Measurements from ENCODE around the gene ICA1. TPM values are rescaled to one million over a fixed set of nuclear protein-coding genes. Genes with fewer than 3 reads are reported as not detected.

ICA1 gene
- total and polyA plus RNA-seq, 2 of the 13 experiments (the other 11 are each of a cell fraction or from before 2014, with no cell fraction given), result 0.29 TPM; not detected in 1

DNA sequence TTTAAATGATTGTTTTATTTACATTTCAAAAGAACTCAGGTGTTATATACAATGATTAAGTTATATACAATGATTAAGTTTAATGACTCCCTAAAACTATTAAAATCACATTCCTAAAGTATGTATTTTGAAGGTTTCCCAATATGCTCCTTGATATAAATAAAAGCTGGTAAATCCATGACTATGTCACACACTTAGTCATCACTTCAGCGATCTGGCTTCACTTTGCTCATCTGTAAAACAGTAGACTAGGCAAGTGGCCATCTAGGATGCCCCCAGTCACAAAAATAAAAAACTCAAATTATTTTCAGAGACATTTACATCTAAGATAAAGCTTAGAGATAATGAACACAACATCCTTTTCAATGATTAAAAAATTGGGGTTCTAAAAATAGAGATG lies 10.8 kb downstream of the ICA1 start:
- H3K79me2 ChIP-seq (ENCODE audit: insufficient read depth, low read length), result no peaks in the 10 kb centered on the region
- TF ChIP-seq EEA1 (CRISPR knock-in tag; IDR thresholded peaks at IDR 0.05; ENCODE audit: borderline replicate concordance), result no peak
- TF ChIP-seq NFRKB (IDR thresholded peaks at IDR 0.05), result no peak
- TF ChIP-seq ZNF691 (CRISPR knock-in tag; IDR thresholded peaks at IDR 0.05; ENCODE audit: borderline replicate concordance, low read depth), result no peak
- TF ChIP-seq NFE2L2 (IDR thresholded peaks at IDR 0.05; ENCODE audit: low read length), result no peak
- TF ChIP-seq MXD4 (CRISPR knock-in tag; IDR thresholded peaks at IDR 0.05), result no peak
- TF ChIP-seq RERE (CRISPR knock-in tag; IDR thresholded peaks at IDR 0.05; ENCODE audit: low read depth), result no peak
- no peak for TF ChIP-seq CAMTA2 (CRISPR knock-in tag; IDR thresholded peaks at IDR 0.05; ENCODE audit: borderline replicate concordance)
- no peak for TF ChIP-seq ZNF12 (CRISPR knock-in tag; IDR thresholded peaks at IDR 0.05)
- no peak for TF ChIP-seq HIVEP1 (CRISPR knock-in tag; IDR thresholded peaks at IDR 0.05)
- no peak for TF ChIP-seq U2AF2 (IDR thresholded peaks at IDR 0.05; ENCODE audit: low read depth, low read length)
- TF ChIP-seq, protein P1, sequence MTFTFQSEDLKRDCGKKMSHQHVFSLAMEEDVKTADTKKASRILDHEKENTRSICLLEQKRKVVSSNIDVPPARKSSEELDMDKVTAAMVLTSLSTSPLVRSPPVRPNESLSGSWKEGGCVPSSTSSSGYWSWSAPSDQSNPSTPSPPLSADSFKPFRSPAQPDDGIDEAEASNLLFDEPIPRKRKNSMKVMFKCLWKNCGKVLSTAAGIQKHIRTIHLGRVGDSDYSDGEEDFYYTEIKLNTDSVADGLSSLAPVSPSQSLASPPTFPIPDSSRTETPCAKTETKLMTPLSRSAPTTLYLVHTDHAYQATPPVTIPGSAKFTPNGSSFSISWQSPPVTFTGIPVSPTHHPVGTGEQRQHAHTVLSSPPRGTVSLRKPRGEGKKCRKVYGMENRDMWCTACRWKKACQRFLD (CRISPR knock-in tag; IDR thresholded peaks at IDR 0.05; ENCODE audit: borderline replicate concordance), result no peak
- TF ChIP-seq, protein P2, sequence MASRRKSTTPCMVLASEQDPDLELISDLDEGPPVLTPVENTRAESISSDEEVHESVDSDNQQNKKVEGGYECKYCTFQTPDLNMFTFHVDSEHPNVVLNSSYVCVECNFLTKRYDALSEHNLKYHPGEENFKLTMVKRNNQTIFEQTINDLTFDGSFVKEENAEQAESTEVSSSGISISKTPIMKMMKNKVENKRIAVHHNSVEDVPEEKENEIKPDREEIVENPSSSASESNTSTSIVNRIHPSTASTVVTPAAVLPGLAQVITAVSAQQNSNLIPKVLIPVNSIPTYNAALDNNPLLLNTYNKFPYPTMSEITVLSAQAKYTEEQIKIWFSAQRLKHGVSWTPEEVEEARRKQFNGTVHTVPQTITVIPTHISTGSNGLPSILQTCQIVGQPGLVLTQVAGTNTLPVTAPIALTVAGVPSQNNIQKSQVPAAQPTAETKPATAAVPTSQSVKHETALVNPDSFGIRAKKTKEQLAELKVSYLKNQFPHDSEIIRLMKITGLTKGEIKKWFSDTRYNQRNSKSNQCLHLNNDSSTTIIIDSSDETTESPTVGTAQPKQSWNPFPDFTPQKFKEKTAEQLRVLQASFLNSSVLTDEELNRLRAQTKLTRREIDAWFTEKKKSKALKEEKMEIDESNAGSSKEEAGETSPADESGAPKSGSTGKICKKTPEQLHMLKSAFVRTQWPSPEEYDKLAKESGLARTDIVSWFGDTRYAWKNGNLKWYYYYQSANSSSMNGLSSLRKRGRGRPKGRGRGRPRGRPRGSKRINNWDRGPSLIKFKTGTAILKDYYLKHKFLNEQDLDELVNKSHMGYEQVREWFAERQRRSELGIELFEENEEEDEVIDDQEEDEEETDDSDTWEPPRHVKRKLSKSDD (CRISPR knock-in tag; IDR thresholded peaks at IDR 0.05; ENCODE audit: low read depth), result no peak
- TF ChIP-seq ZNF674 (CRISPR knock-in tag; IDR thresholded peaks at IDR 0.05; ENCODE audit: low read depth), result no peak
- TF ChIP-seq KDM5B (CRISPR knock-in tag; IDR thresholded peaks at IDR 0.05; ENCODE audit: borderline replicate concordance), result no peak

More for the DNA sequence above, 10.8 kb downstream of the ICA1 start:
- Histone ChIP-seq H4K20me1 (ENCODE audit: insufficient read depth, low read length) (no peaks in the 10 kb centered on the region), H3K36me3 (replicated peaks in 1 of 2; ENCODE audit: control insufficient read depth in 1 of 2, insufficient read depth in 2 of 2, low read length in 2 of 2) (no peaks in the 10 kb centered on the region), H3K9me3 (ENCODE audit: low read length) (no peaks in the 10 kb centered on the region), H3K27ac (ENCODE audit: extremely low read length, insufficient read depth, low read length) (no peak overlapping the region), H3K4me3 (replicated peaks in 1 of 3; ENCODE audit: insufficient read depth in 1 of 3, low read depth in 2 of 3, low read length in 3 of 3) (no peak overlapping the region), H3K4me2 (ENCODE audit: low read depth, low read length) (no peak overlapping the region), H3K27me3 (ENCODE audit: control insufficient read depth in 1 of 2, insufficient read depth in 2 of 2, low read length in 2 of 2) (no peaks in the 10 kb centered on the region), H3K4me1 (ENCODE audit: insufficient read depth, low read length) (no peaks in the 10 kb centered on the region), H3K9ac (ENCODE audit: insufficient read depth, low read depth, low read length) (no peak overlapping the region), H2AFZ (ENCODE audit: low read length) (no peak overlapping the region)
- DNase-seq (ENCODE audit: low spot score), result no peak
- ChIA-PET CTCF (ENCODE audit: low intra/inter-chr PET ratio, low total read pairs) (no interaction called here), POLR2A (no interaction called here)
- 0% methylated on average over 1 of the region's 1 CpG for WGBS (ENCODE audit: low lambda C conversion rate)
- in situ Hi-C loops (cut with HindIII; ENCODE audit: extremely low pct_ligation_motif_present, low pct_unique_long_range_greater_than_20kb) (no loop called here), intact Hi-C loops (cut with micrococcal nuclease; ENCODE audit: unreplicated experiment) (no loop called here)
- no TSS peak for BruUV-seq (replicated peaks)
- ATAC-seq, result no peak
- no peak for FAIRE-seq
